K562 (cell line): ENCODE measurements around the gene FRMD5. TPM values are rescaled to one million over a fixed set of nuclear protein-coding genes. Genes with fewer than 3 reads are reported as not detected.

Experiments used
- ATF4 ChIP-seq: fragments of 450-650 bp; formaldehyde crosslinking; IDR thresholded peaks from 2 replicates; pipeline ENCODE4 v1.4.0; 2022; ENCODE audit warnings: mild to moderate bottlenecking, moderate library complexity
- CBX3 ChIP-seq, 2 experiments: IDR thresholded peaks; 1 replicate in 1 of 2; 2 replicates in 1 of 2; pipeline ENCODE4 v1.6.1; 2012; ENCODE audit warnings: inconsistent platforms in 2 of 2, low read length in 2 of 2, borderline replicate concordance in 1 of 2, control low read depth in 1 of 2
- CBX5 ChIP-seq: IDR thresholded peaks from 2 replicates; pipeline ENCODE4 v1.6.1; 2014; ENCODE audit warnings: low read depth, borderline replicate concordance
- CSDE1 ChIP-seq, 2 experiments: fragments of 450-650 bp; IDR thresholded peaks; 2 replicates each; pipeline ENCODE4 v1.6.1; 2016; ENCODE audit warnings: mild to moderate bottlenecking in 1 of 2
- EP300 ChIP-seq: IDR thresholded peaks from 2 replicates; pipeline ENCODE4 v1.6.1; 2012; ENCODE audit warnings: low read length, improper control_type of control experiment
- ID3 ChIP-seq, 2 experiments: fragments of 250-450 bp in 1 of 2; fragments of 450-650 bp in 1 of 2; sonication (Bioruptor Pico) in 1 of 2; IDR thresholded peaks; 2 replicates each; pipeline versions ENCODE4 v1.6.1 to v1.8.0; 2016 to 2021; ENCODE audit warnings: mild to moderate bottlenecking in 2 of 2, moderate library complexity in 2 of 2, missing compliant biosample characterization in 1 of 2, missing genetic modification characterization in 1 of 2
- KDM4B ChIP-seq, 2 experiments: fragments of 450-650 bp in 1 of 2; sonication (generic) in 1 of 2; IDR thresholded peaks; 2 replicates each; pipeline ENCODE4 v1.6.1; 2016 to 2017; ENCODE audit warnings: borderline replicate concordance in 2 of 2, antibody characterized with exemption in 1 of 2, low read depth in 1 of 2, mild to moderate bottlenecking in 1 of 2
- MAX ChIP-seq: sonication (generic); formaldehyde crosslinking; IDR thresholded peaks from 2 replicates; pipeline ENCODE4 v1.9.0; 2022; ENCODE audit warnings: mild to moderate bottlenecking, missing genetic modification reagents
- NCOA6 ChIP-seq: fragments of 450-650 bp; IDR thresholded peaks from 2 replicates; pipeline ENCODE4 v1.6.1; 2017; ENCODE audit warnings: mild to moderate bottlenecking
- NR2C1 ChIP-seq, 2 experiments: fragments of 450-650 bp; IDR thresholded peaks; 2 replicates each; pipeline ENCODE4 v1.6.1; 2017; ENCODE audit warnings: mild to moderate bottlenecking in 2 of 2, antibody characterized with exemption in 1 of 2, inconsistent platforms in 1 of 2, missing compliant biosample characterization in 1 of 2, missing genetic modification characterization in 1 of 2
- PHTF2 ChIP-seq: fragments of 250-450 bp; sonication (Bioruptor Pico); IDR thresholded peaks from 2 replicates; pipeline ENCODE4 v1.5.0; 2021; ENCODE audit warnings: mild to moderate bottlenecking
- RFX7 ChIP-seq: fragments of 250-450 bp; sonication (Bioruptor Pico); IDR thresholded peaks from 2 replicates; pipeline ENCODE4 v1.5.1; 2021; ENCODE audit warnings: mild to moderate bottlenecking
- SIN3A ChIP-seq, 2 experiments: fragments of 150-350 bp in 1 of 2; IDR thresholded peaks; 2 replicates each; pipeline ENCODE4 v1.6.1; 2011 to 2016; ENCODE audit warnings: borderline replicate concordance in 2 of 2, low read depth in 2 of 2, low read length in 2 of 2, mild to moderate bottlenecking in 2 of 2, moderate library complexity in 2 of 2; ENCODE audit not compliant: control insufficient read depth in 1 of 2
- TRIM25 ChIP-seq: fragments of 450-650 bp; IDR thresholded peaks from 2 replicates; pipeline ENCODE4 v1.7.0; 2016; ENCODE audit warnings: borderline replicate concordance
- XRCC4 ChIP-seq: IDR thresholded peaks from one replicate; pipeline ENCODE4 v1.6.1; 2011; ENCODE audit not compliant: insufficient read depth, insufficient read length; ENCODE audit errors: extremely low read depth
- ZNF584 ChIP-seq: fragments of 200-800 bp; sonication (Bioruptor generic); IDR thresholded peaks from 2 replicates; pipeline ENCODE4 v1.6.1; 2016; ENCODE audit warnings: low read depth, mild to moderate bottlenecking, missing genetic modification characterization, missing compliant biosample characterization
- polyA plus RNA-seq, 8 experiments: library from polyadenylated mRNA; depleted of rRNA in 4 of 8; stranded (reverse) in 5 of 8; unstranded in 3 of 8; fragments of >200 nt; fragmentation: Nextera tagmentation in 2 of 8; fragmentation: Illumina TruSeq in 1 of 8; extraction: Ambion mirVana in 2 of 8; extraction: Trizol in 1 of 8; gene quantifications; 2 replicates each; pipeline versions ENCODE4 v1.2.1 to v1.2.3, GENCODE V29; 2011 to 2014; ENCODE audit warnings: inconsistent platforms in 1 of 8, missing spikeins in 1 of 8
- total RNA-seq, 7 experiments: library from RNA; depleted of rRNA in 6 of 7; stranded (reverse); fragments of >200 nt in 6 of 7; fragmentation: Illumina TruSeq in 2 of 7; extraction: Trizol in 2 of 7; gene quantifications; 2 replicates each; pipeline versions ENCODE4 v1.2.1 to v1.2.3, GENCODE V29; 2011 to 2021; ENCODE audit warnings: low replicate concordance in 1 of 7
- TF ChIP-seq, protein P1 (sequence below): sonication (generic); formaldehyde crosslinking; IDR thresholded peaks from 2 replicates; pipeline ENCODE4 v1.8.0; 2022; ENCODE audit warnings: mild to moderate bottlenecking, missing genetic modification reagents
- TF ChIP-seq, protein P2 (sequence below): sonication (generic); formaldehyde crosslinking; IDR thresholded peaks from 2 replicates; pipeline ENCODE4 v1.8.0; 2022; ENCODE audit warnings: mild to moderate bottlenecking, low read depth, missing genetic modification reagents

Gene FRMD5
- total and polyA plus RNA-seq, 9 of the 15 experiments (the other 6 are each of a cell fraction or from before 2014, with no cell fraction given), result 0.13 to 0.38 TPM; not detected in 7

GRCh38 chr15:43826508-43827341 lies 368.3 kb downstream of the FRMD5 start, which contains the start of gene WDR76 (continued):
- TF ChIP-seq CBX5 (no peak), CBX3 (IDR thresholded peaks at IDR 0.05; ENCODE audit: borderline replicate concordance in 1 of 2, low read length in 2 of 2) (peak in 1 of 2 experiments; percentile 55; a peak in 2 of 3 replicates), NR2C1 (IDR thresholded peaks at IDR 0.05) (peak; percentile 58), NR2C1 (tag; IDR thresholded peaks at IDR 0.05) (peak; percentile 66), PHTF2 (0 out of 2 replicates have a peak, but pooled peaks have one; percentile 5), SIN3A (IDR thresholded peaks at IDR 0.05; ENCODE audit: borderline replicate concordance in 2 of 2, control insufficient read depth in 1 of 2, low read depth in 2 of 2, low read length in 2 of 2) (peak in 1 of 2 experiments; percentile 54; a peak in 2 of 4 replicates), ATF4 (CRISPR knock-in tag) (no peak), ID3 (CRISPR knock-in tag; IDR thresholded peaks at IDR 0.05) (no peak), ID3 (tag; IDR thresholded peaks at IDR 0.05) (no peak), NCOA6 (no peak), XRCC4 (no peak), EP300 (peak; percentile 12; the same call in 1 of the 2 replicates), KDM4B (IDR thresholded peaks at IDR 0.05; ENCODE audit: borderline replicate concordance in 2 of 2, low read depth in 1 of 2) (no peak), TRIM25 (no peak), ZNF584 (CRISPR knock-in tag) (no peak), CSDE1 (IDR thresholded peaks at IDR 0.05) (no peak), RFX7 (CRISPR knock-in tag) (no peak), MAX (CRISPR knock-in tag) (peak; percentile 85)
- TF ChIP-seq, protein P1, sequence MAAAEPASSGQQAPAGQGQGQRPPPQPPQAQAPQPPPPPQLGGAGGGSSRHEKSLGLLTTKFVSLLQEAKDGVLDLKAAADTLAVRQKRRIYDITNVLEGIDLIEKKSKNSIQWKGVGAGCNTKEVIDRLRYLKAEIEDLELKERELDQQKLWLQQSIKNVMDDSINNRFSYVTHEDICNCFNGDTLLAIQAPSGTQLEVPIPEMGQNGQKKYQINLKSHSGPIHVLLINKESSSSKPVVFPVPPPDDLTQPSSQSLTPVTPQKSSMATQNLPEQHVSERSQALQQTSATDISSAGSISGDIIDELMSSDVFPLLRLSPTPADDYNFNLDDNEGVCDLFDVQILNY, result no peak
- TF ChIP-seq, protein P2, sequence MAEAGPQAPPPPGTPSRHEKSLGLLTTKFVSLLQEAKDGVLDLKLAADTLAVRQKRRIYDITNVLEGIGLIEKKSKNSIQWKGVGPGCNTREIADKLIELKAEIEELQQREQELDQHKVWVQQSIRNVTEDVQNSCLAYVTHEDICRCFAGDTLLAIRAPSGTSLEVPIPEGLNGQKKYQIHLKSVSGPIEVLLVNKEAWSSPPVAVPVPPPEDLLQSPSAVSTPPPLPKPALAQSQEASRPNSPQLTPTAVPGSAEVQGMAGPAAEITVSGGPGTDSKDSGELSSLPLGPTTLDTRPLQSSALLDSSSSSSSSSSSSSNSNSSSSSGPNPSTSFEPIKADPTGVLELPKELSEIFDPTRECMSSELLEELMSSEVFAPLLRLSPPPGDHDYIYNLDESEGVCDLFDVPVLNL (CRISPR knock-in tag), result peak; percentile 84; the same call in 1 of the 2 replicates
